GM18499 (cell line): ENCODE data around the gene RAB1B.

ENCODE experiments used
- ATAC-seq: cut with Tn5 transposase; IDR thresholded peaks from one replicate; pipeline ENCODE4 v1.9.1; 2021; ENCODE audit warnings: moderate number of reproducible peaks; ENCODE audit not compliant: insufficient read depth, unreplicated experiment

RAB1B gene

DNA sequence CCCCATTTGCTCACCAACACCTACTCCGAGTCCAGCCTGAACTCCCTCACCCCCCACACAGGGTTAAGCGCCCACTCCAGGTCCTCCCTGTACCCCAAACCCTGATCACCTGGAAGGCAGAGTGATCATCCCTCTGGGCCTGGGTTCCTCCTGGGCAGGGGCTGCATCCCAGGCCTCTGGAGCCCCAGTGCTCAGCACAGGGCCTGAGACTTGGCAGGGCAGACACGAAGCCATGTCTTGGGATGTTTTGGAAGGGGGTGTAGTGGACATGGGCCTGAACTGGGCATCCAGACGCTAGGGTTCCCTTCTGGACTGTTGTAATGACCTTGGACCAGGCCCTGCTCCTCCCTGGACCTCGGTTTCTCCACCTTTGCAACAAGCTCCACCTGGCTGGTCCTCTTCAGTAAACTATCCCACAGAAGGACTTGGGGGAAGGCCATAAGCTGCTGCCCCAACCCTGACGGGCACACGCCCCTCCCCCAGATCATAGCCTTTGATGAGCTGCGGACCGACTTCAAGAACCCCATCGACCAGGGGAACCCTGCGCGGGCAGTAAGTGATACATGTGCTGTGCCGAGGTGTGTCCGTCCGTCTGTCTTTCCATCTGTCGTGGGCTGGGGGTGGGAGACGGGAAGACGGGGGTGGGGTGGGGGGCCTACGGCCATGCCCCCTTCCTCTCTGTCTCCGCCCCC lies 13.5 kb downstream of the RAB1B start:
- no peak for ATAC-seq

DNA sequence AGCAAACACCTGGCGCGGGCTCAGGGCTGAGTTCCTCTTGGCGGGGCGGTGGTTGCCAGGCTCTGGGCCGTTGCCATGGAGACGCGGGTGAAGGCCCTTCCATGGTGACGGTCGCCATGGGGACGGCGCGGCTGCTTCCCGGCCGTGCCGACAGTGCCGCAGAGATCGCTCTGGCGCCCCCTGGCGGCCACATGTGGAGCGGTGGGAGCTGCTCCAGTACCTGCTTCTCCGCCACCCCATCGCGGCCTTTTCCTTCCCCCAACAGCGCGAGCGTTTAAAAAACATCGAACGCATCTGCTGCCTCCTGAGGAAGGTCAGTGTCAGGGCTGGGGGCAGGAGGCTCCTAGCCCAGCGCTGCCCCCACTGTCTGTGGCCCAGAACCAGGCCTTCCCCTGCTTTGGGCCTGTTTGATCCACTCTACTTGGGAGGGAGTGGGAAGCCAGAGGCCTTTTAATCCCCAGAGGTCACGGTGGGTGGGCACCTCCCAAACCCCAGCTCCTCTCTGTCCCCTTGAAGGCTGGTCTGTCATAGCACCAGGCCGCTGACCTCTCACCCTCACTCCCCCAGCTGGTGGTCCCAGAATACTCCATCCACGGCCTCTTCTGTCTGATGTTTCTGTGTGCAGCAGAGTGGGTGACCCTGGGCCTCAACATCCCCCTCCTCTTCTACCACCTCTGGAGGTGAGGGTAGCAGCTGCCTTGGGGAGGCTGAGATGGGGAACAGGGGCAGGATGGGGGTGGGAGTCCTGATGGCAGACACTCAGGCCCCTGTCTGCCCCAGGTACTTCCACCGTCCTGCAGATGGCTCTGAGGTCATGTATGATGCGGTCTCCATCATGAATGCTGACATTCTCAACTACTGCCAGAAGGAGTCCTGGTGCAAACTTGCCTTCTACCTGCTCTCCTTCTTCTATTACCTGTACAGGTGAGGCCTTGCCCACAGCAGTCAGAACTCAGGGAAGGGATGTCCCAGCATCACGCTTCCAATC lies 14.3 kb downstream of the RAB1B start:
- ATAC-seq: peak; percentile 53

DNA sequence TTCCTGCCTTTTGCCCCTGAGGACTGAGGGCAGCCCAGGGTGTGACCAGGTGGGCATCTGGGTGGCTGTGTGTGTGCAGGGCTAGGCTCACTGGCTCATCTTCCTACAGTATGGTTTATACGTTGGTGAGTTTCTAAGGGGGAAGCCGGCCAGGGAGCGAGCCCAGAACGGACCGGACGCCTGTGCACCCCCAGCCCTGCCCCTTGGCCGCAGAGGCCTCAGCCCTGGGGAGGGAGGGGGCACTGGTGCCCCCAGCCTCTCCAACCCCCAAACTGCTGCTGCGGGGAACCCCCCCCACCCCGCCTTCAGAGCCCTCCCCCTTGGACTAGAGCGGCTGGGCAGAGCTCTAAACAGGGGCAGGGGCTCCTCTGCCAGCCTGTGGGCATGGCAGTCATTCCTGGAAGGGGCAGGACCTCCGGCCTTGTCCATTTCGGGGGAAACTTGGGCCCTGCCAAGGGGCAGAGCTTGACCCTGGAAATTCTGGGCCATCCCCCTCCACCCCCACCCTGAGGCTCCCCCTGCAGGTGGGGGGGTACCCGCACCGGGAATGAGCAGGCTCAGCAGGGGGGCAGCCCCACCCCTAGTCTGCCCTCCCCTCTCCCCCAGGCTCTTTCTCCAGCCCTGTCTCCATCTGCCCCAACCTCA lies 15.1 kb downstream of the RAB1B start:
- ATAC-seq: no peak

DNA sequence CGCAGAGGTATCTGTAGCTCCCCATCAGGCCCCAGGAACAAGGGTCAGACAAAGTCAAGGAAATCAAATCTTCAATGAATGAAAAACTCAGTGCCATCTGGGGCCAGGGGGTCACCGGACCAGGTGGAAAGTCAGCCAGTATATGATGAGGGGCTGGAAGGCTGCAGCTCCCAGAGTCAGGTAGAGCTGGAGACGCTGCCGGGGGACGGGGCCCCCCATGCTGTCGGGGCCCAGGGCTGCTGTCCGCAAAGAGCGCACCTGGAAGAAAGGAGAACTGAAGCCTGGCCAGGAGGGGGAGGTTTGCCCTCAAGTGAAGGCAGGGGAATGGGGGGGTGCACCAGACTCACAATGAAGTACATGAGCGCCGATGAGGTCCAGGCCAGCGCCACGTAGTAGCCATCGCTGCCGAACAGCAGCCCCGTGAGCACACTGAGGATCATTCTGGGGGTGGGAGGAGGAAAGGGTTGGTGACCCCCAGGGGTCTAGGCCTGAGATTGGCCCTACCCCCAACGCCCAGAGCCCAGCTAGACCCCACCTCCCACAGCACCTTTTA lies 16.2 kb downstream of the RAB1B start:
- ATAC-seq: no peak

DNA sequence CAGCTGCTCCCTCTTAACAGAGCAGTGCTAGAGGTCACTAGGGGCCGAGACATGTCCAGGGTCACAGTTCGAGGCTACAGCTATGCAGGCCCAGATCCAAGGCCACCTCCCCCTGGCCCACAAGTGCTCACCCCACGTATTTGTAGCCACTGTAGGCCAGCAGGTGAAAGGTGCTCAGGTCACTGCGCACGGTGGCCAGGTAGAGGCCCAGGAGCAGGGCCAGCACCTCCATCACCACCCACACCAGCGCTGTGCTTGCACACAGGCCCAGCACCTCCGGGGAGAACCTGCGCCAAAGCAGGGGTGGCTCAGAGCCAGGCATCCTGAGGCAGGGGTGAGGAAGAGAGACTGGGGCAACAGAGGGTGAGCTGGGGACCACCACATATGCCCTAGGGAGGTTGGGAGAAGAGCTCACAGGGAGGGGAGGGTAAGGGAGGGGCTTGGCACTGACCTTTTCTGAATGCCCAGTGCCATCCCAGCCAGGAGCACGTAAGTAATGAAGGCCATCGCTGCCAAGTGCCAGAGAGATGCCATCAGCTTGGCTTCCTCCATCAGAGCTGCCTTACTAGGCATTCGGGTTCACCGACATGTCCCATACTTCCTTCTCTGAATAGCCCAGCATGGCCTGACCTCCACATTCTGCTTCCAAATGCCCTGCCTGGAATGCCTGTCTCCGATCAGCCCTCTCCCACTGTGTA lies 17.0 kb downstream of the RAB1B start:
- no peak for ATAC-seq

DNA sequence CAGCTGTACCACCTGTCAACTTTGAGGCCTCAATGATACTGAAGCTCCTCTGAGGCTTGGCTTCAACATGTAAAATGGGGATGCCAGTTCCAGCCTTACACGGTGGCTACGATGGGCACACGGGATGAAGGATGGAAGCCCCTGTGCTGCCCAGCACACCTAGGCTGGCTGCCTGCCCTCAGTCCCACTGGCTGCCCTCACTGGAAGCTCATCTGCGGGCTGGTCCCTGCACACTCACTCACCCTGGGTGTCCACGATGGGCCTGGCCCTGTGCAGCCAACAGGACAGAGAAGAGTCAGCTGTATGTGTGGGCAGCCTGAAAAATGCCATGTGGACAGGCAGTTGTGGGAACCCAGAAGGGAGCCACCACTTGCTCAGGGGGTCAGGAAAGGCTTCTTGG lies 18.3 kb downstream of the RAB1B start:
- ATAC-seq: no peak

DNA sequence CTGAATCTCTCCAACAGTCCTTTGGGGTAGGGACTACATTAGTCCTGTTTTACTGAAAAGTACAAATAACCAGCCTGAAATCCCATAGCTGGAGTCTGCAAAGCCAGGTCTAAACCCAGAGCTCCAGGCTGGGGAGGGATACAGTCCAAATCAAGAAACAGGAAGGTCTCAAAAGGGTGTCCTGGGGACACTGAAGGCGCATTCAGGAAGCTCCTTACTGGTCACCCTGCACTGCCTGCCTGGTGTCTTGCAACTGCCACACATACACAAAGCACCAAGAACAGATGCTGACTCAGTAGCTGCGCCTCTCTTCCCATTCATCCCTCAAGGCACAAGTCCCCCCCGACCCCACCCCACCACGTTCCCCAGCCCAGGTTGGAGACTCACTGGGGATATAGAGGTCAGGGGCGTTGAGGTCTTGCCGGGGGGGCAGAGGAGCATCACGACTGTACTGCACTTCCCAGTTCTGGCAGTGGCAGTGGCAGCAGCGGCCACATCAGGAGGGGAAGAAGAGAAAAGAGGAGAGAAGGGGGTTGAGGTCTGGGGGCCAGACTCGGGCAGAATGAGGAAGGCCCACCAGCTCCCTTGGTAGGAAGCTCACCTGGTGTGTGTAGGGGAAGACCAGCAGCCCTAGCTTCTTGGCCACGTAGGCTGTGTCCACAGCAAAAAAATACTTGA lies 18.9 kb downstream of the RAB1B start:
- no peak for ATAC-seq

DNA sequence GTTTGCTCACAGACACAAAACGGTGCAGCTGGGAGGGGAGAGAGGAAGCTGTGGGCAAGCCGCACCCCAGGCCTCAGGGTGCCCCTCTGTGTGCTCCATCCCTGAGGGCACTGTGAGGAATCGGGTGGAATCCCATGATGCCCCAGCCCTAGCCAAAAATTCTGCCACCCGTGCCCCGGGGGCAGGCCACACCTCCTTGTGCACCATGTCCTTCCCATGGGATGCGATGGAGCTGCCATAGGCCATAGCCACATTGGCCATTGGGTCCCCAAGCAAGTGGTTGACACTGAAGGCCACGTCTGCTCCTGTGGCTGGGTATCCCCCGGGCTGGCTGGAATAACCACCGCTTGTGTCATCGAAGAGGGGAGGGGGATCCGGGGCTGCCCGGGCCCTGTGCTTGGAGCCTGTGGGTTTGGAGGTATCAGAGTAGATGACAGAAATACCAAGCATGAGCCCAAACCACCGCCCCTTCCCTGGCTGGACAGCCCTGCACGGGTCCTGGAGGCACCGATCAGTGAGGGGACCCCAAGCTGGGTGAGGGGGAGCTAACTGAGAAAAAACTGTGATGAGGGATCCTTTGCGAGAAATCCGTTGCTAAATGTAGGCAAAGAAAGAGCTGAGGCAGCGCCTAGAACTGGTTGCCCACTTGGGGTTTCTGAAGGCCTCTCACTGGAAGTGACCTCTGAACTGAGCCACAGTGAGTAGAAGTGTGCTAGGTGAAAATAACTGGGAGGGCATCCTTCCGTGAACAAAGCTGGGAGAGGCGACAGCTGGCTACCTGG lies 19.6 kb downstream of the RAB1B start:
- no peak for ATAC-seq

DNA sequence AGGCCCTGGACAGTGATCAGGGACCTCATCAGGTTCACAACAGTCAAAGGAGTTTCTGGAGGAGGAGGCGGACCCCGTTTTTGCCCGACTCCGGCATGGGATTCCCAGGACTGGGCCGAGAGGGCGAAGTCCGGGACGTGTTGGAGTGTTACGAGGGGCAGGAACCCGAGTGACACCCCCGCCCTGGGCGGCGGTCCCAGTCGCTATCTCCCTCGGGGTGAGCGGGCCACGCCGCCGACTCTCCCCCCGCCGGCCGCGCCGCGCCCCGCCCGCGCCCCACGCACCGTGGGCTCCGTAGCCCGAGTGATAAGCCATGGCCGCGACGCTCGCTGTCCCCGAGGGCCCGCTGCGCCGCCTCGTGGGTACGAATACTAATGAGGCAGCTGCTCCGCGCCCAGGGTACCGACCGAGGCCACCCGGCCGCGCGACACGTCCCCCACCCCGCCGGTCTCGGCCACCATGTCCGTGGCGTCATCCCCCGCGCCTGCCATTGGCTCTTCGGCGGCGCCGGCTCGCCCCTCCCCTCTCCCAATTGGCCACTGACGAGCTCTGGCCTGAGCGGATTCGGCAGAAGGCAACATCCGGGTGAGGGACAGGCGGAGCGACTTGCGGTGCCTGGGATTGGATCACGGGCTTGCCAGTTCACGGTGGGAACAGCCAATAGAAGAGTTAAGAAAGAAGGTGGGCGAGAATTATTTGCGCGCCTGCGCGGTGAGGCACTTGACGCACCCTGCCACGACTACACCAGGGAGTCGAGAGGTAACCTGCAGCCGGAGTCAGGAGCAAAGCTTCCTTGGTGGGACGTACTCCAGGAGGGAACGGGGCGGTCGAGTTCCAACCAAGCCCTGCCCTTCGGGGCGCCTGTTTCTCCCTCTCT lies 20.5 kb downstream of the RAB1B start, which contains the start of gene YIF1A:
TSS of gene YIF1A (minus strand) at position 473 of the 877 bp plus-strand sequence. CDS start at position 315, 158 bp downstream.
- peak; percentile 73 for ATAC-seq

DNA sequence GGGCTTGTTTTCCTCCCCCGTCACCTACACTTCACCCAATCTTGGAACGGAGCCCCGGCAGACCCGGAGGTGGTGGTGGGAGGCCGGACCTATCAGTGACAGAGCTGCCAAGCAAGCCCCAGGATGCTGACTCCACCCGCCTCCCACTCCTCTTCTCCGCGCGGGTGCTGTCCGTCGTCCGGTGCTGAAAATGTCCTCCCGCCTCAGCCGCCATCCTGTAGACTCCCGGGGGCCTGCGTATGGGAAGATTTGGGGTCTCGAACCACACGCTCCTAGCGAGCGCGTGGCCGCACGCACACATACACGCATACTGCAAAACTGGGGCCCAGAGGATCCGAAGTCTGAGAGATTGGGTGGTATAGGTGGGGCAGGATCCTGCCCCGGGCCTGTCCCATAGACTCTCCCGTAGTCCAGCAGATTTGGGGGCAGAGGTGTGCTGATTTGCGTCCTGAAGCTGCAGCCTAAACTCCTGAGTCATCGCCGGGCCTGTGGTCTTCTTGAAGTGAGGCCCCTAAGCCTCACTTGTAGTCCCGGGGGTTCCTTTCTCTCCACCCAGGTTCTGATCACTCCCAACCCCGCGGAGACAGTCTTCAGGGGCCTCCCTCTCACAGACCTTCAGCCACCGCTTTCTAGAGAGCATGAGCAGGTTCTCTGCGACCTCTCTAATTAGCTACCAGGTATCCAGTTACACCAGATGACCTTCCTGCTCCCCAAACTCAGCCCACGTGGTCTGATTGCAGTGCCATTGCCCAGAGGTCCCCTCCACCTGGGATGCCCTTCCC lies 21.3 kb downstream of the RAB1B start:
- peak; percentile 13 for ATAC-seq

DNA sequence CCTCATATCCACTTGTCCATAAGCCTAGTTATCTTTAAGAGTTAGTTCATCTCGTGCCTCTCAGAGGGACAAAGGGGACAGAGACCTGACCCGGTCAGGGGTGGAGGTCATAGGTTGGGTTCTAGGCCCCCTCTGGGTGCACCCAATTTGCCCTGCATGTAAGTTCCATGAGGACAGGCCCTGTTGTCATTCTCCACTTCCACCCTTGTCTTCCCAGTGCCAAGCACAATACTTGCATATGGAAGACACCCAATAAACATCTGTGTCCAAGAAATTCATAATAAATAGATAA lies 21.8 kb downstream of the RAB1B start:
- no peak for ATAC-seq

DNA sequence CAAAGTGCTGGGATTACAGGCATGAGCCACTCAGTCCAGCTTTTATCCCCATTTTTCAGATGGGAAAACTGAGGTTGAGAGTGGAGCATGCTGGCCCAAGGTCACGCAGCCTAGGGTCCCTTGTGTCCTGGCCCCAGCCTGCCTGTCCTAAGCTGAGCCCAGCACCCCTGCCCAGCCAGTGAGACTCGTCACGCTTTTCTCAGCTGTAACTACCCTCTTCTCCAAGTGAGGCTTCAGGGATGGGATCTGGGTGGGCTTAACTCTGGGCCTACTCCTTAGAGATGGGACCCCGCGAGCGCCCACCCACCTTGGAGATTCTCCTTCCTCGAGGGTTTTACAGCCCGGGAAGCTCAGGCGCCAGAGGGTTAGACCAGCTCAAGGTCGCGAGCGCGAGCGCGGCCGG lies 22.9 kb downstream of the RAB1B start:
- no peak for ATAC-seq

DNA sequence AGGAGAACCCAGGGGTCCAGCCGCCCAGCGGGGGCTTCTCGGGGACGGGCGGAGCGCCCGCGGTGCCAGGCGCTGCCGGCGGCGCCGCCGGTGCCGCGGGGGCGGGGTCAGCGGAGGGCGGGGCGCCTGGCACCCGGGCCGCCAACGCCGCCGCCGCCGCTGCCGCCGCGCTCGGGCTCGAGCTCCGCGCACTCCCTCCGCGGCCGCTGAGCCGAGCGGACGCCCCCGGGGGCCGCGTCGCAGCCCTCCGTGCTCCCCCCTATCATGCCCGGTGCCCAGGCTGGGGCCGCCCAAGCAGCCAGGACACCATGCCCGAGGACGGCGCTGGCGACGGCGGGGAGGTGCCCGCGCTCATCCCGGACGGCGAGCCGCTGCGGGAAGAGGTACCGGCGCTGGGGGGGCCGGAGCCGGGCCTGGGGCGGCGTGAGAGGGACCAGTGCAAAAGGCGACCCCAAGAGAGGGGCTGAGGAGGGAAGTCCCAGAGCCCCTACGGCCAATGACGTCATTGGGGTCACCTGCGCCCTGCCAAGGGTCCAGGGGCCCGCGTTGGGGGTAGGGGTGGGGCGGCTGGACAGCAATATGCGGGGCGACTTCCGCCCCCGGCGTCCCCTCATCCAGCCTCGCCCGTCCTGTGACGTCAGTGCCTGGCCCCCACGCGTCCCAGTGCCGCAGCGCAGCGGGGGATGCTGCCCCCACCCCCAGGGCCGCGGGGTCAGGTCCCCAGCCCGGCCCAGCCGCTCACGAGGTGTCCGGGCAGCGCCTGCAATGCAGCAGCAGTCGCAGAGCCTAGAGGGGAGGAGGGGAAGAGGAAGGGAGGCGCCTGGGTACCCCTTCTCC lies 23.5 kb downstream of the RAB1B start, which contains the start of gene TMEM151A:
TSS of gene TMEM151A (plus strand) at position 189 of the 837 bp plus-strand sequence. CDS start at position 309, 120 bp downstream.
- no peak for ATAC-seq

DNA sequence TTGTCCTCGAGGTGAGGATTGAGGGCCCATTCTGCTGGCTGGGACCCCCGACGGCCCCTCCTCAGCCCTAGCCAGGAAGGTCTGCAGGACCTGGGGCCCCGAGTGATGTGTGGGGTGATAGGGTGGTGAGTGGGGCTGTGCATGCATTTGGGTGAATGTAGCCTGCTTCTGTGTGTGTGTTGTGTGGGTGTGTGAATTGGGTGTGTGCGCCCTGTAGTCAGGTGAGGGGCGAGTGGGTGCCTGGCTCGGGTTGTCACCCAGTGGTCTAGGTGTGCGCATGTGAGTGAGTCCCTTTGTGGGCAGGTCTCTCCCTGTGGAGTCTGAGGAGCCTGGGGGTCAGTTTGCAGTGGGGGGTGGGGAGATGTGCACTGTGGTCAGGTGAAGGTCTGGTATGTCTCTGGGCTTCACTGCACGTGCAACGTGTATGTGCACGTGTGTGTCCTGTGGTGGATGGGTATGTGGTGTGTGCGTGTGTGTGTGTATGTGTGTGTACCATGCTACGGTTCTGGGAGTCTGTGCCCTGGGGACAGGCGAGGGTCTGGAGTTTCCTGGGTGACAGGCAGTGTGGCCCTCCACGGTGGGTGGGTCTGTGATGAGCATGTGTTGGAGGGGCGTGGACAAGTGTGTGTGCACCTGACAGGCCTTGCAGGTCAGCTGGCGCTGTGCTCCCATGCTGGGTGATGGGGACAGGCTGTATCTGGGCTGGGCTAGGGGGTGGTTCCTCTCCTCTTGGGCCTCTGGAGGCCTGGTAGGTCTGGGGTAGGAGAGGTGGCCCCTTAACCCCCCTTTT lies 24.3 kb downstream of the RAB1B start:
- no peak for ATAC-seq

DNA sequence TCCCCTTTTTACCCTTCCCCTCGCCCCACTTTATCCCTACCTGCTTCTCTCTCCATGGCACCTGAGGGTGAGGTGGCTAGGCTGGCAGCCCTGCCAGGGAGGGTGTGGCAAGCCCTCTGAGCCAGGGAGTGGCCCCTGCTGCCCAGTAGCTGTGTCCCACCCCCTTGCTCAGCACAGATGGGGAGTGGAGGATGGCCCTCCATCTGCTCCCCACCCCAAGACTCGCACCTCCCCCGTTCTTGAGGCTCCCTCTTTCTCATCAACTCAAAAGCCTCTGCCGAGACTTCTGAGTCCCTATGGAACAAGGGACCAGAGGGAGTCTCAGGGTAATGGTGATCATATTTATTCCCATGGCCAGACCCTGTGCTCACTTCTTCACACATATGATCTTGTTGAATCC lies 24.9 kb downstream of the RAB1B start:
- no peak for ATAC-seq
